Neural cell (in vitro differentiated cells): ENCODE measurements around the gene TNS4. TPM values are rescaled to one million over a fixed set of nuclear protein-coding genes. Genes with fewer than 3 reads are reported as not detected.

Experiments
- H2AFZ ChIP-seq: fragments of 200-600, 300-800 bp; sonication (generic), shearing (Covaris generic); 2 replicates; pipeline ENCODE4 v1.6.0; 2014; ENCODE audit warnings: low read depth, mild to moderate bottlenecking, antibody characterized with exemption, low read length, moderate library complexity
- H3F3A ChIP-seq: fragments of 200-600 bp; shearing (Covaris generic); 2 replicates; pipeline ENCODE4 v1.6.1; 2016; ENCODE audit warnings: mild to moderate bottlenecking, moderate library complexity, mixed read lengths, antibody characterized with exemption, low read length; ENCODE audit not compliant: insufficient read depth, poor library complexity, severe bottlenecking
- H3K27ac ChIP-seq: fragments of 200-600, 300-800 bp; sonication (generic), shearing (Covaris generic); 2 replicates; pipeline ENCODE4 v1.5.1; 2014; ENCODE audit warnings: mild to moderate bottlenecking, low read length, moderate library complexity
- H3K27me3 ChIP-seq: fragments of 300-800, 200-600 bp; sonication (generic), shearing (Covaris generic); 2 replicates; pipeline ENCODE4 v1.6.0; 2014; ENCODE audit warnings: mild to moderate bottlenecking, low read depth, low read length, moderate library complexity; ENCODE audit not compliant: insufficient read depth
- H3K36me3 ChIP-seq: fragments of 300-800, 200-600 bp; sonication (generic), shearing (Covaris generic); 2 replicates; pipeline ENCODE4 v1.5.1; 2014; ENCODE audit warnings: mild to moderate bottlenecking, antibody characterized with exemption, low read length, moderate library complexity; ENCODE audit not compliant: insufficient read depth
- H3K4me2 ChIP-seq: fragments of 300-800, 200-600 bp; sonication (generic), shearing (Covaris generic); 2 replicates; pipeline ENCODE4 v1.6.0; 2014; ENCODE audit warnings: mild to moderate bottlenecking, low read length
- H3K4me3 ChIP-seq: fragments of 300-800, 200-600 bp; sonication (generic), shearing (Covaris generic); 2 replicates; pipeline ENCODE4 v1.5.1; 2014; ENCODE audit warnings: mild to moderate bottlenecking, low read length, moderate library complexity
- H3K79me2 ChIP-seq: fragments of 200-600 bp; shearing (Covaris generic); replicated peaks from 2 replicates; pipeline ENCODE4 v1.6.0; 2014; ENCODE audit warnings: mild to moderate bottlenecking, low read length, moderate library complexity; ENCODE audit not compliant: insufficient read depth
- H3K9ac ChIP-seq: fragments of 300-800, 200-600 bp; sonication (generic), shearing (Covaris generic); 2 replicates; pipeline ENCODE4 v1.6.1; 2016; ENCODE audit warnings: mild to moderate bottlenecking, low read length, mixed read lengths
- H3K9me2 ChIP-seq: fragments of 200-600 bp; shearing (Covaris generic); 2 replicates; pipeline ENCODE4 v1.6.1; 2016; ENCODE audit warnings: mild to moderate bottlenecking, low read length, mixed read lengths; ENCODE audit not compliant: insufficient read depth
- H3K9me3 ChIP-seq: fragments of 200-600, 300-800 bp; sonication (generic), shearing (Covaris generic); 2 replicates; pipeline ENCODE4 v1.6.1; 2016; ENCODE audit warnings: mild to moderate bottlenecking, mixed run types, low read length, moderate library complexity, mixed read lengths
- H4K20me1 ChIP-seq: fragments of 200-600 bp; shearing (Covaris generic); 2 replicates; pipeline ENCODE4 v1.6.1; 2016; ENCODE audit warnings: mild to moderate bottlenecking, mixed run types; ENCODE audit not compliant: insufficient read depth
- CTCF ChIP-seq: fragments of 450-650 bp; IDR thresholded peaks from 2 replicates; pipeline ENCODE4 v1.5.1; 2014; ENCODE audit warnings: antibody characterized with exemption, mild to moderate bottlenecking, moderate library complexity; ENCODE audit not compliant: poor library complexity, severe bottlenecking
- EP300 ChIP-seq: fragments of 450-650 bp; conservative IDR thresholded peaks from 2 replicates; pipeline ENCODE4 v1.6.1; 2014; ENCODE audit warnings: antibody characterized with exemption, mild to moderate bottlenecking, moderate library complexity; ENCODE audit not compliant: poor library complexity, severe bottlenecking
- EZH2 ChIP-seq: fragments of 200-600, 300-800 bp; shearing (Covaris generic), sonication (generic); IDR thresholded peaks from 2 replicates; pipeline ENCODE4 v1.6.1; 2014; ENCODE audit warnings: antibody characterized with exemption, low read length, borderline replicate concordance, mild to moderate bottlenecking; ENCODE audit not compliant: insufficient read depth, poor library complexity, severe bottlenecking
- MXI1 ChIP-seq: fragments of 450-650 bp; conservative IDR thresholded peaks from 2 replicates; pipeline ENCODE4 v1.6.1; 2014; ENCODE audit warnings: antibody characterized with exemption, mild to moderate bottlenecking; ENCODE audit not compliant: poor library complexity, severe bottlenecking
- POLR2AphosphoS5 ChIP-seq: IDR thresholded peaks from 2 replicates; pipeline ENCODE4 v1.6.1; 2012
- RAD21 ChIP-seq: fragments of 450-650 bp; conservative IDR thresholded peaks from 2 replicates; pipeline ENCODE4 v1.6.1; 2014; ENCODE audit warnings: antibody characterized with exemption, mild to moderate bottlenecking, moderate library complexity
- REST ChIP-seq: IDR thresholded peaks from 2 replicates; pipeline ENCODE4 v1.6.1; 2012; ENCODE audit warnings: borderline replicate concordance
- SMC3 ChIP-seq: fragments of 450-650 bp; conservative IDR thresholded peaks from 2 replicates; pipeline ENCODE4 v1.6.1; 2014; ENCODE audit warnings: antibody characterized with exemption, mild to moderate bottlenecking, moderate library complexity; ENCODE audit not compliant: poor library complexity
- TAF1 ChIP-seq: IDR thresholded peaks from 2 replicates; pipeline ENCODE4 v1.6.1; 2012; ENCODE audit warnings: low read depth
- polyA plus RNA-seq: library from polyadenylated mRNA; depleted of rRNA; stranded (reverse); fragments of >200 nt; gene quantifications from 2 replicates; pipeline ENCODE4 v1.2.3, GENCODE V29; 2014

TNS4 gene
- polyA plus RNA-seq, 1 donor from 2014 or later, result not detected

- Histone ChIP-seq H3K4me2 (no peak overlapping the region), H3K79me2 (no peaks in the 10 kb centered on the region), H3K9ac (no peak overlapping the region), H3K9me3 (no peaks in the 10 kb centered on the region), H3K36me3 (no peaks in the 10 kb centered on the region), H2AFZ (no peak overlapping the region), H3K4me3 (no peak overlapping the region), H3K27me3 (no peaks in the 10 kb centered on the region), H4K20me1 (no peaks in the 10 kb centered on the region), H3K27ac (no peak overlapping the region), H3F3A (no peaks in the 10 kb centered on the region), H3K9me2 (no peaks in the 10 kb centered on the region)
- TF ChIP-seq EP300 (no peak), EZH2 (no peak), CTCF (no peak), MXI1 (no peak), REST (no peak), POLR2AphosphoS5 (no peak)
Measured at GRCh38 chr17:40450175-40450574, 51.2 kb downstream of the TNS4 start.

GRCh38 chr17:40448639-40449261, 52.7 kb downstream of the TNS4 start:
- Histone ChIP-seq H3K79me2 (no peaks in the 10 kb centered on the region), H3K9me3 (no peaks in the 10 kb centered on the region), H3K4me2 (no peak overlapping the region), H3K27me3 (peaks cover 6% of the 10 kb centered on the region), H3K36me3 (no peaks in the 10 kb centered on the region), H3K4me3 (no peak overlapping the region), H3K9ac (no peak overlapping the region), H3K27ac (no peak overlapping the region), H3K9me2 (no peaks in the 10 kb centered on the region), H4K20me1 (no peaks in the 10 kb centered on the region), H3F3A (no peaks in the 10 kb centered on the region), H2AFZ (no peak overlapping the region)
- TF ChIP-seq POLR2AphosphoS5 (no peak), CTCF (no peak), SMC3 (no peak), EP300 (no peak), REST (no peak), RAD21 (no peak), MXI1 (no peak), TAF1 (no peak)
